ENCODE data around the gene TMEM107.

DNA sequence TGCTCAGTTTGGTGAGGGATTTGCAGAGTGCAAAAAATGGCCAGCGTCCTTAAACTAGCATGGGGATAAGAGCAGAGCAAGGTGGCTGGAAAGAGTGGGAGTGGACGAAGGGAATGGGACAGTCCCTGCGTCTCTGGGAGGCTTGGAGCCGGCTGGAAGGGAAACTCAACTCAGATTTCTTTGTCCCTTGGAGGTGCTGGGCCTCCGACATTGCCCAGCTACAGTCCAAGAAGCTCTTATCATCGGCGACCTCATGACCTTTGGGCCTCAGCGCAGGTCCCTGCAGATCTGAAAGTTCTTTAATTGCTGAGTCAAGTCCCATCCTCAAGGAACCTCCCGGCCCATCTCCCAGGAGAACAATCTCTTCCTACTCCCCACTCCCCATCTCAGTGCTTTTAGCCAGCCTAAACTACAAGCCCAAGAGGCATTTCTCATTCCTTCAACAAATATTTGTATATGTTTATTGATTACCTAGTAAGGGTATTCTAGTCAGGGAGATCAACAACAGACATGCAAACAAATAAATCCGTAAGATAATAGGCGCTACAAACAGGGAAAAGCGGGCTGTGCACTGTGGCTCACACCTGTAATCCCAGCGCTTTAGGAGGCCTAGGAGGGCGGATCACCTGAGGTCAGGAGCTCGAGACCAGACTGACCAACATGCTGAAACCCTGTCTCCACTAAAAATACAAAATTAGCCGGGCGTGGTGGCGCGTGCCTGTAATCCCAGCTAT, 985 bp upstream of the TMEM107 start:
- TF ChIP-seq, protein P1, sequence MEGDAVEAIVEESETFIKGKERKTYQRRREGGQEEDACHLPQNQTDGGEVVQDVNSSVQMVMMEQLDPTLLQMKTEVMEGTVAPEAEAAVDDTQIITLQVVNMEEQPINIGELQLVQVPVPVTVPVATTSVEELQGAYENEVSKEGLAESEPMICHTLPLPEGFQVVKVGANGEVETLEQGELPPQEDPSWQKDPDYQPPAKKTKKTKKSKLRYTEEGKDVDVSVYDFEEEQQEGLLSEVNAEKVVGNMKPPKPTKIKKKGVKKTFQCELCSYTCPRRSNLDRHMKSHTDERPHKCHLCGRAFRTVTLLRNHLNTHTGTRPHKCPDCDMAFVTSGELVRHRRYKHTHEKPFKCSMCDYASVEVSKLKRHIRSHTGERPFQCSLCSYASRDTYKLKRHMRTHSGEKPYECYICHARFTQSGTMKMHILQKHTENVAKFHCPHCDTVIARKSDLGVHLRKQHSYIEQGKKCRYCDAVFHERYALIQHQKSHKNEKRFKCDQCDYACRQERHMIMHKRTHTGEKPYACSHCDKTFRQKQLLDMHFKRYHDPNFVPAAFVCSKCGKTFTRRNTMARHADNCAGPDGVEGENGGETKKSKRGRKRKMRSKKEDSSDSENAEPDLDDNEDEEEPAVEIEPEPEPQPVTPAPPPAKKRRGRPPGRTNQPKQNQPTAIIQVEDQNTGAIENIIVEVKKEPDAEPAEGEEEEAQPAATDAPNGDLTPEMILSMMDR (IDR thresholded peaks at IDR 0.05) = no peak
- TF ChIP-seq POLR2A (IDR thresholded peaks at IDR 0.05) = no peak

Data from lower leg skin (tissue), 3 donors.